PC-3 (cell line): ENCODE measurements around the gene REEP3.

ENCODE experiments used
- CTCF ChIP-seq: fragments of 300-600 bp; sonication (generic); conservative IDR thresholded peaks from 2 replicates; pipeline ENCODE4 v1.5.1; 2017; ENCODE audit warnings: antibody characterized with exemption, low read depth, mild to moderate bottlenecking, low read length
- EZH2 ChIP-seq: fragments of 300-600 bp; sonication (generic); IDR thresholded peaks from one replicate; pipeline ENCODE4 v1.6.1; 2017; ENCODE audit warnings: antibody characterized with exemption, mild to moderate bottlenecking, low read length; ENCODE audit not compliant: unreplicated experiment

DNA sequence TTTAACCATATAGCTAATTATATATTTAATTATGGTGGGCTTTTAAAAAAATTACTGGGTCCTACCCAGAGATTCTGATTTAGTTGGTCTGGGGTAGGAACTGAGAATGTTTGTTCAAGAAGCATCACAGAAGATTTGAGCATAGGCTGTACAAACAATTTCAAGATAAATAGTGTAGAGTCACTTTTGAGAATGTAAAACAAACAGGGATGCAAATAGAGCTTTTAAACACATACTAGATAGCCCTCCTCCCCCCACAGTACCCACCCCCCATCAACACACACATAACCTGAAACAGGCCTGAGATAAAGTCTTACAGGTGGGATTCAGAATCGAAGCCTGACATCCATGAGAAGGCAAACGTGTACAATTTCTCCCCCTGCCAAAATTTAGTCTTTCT is 15.6 kb upstream of the REEP3 start:
- no peak for TF ChIP-seq CTCF
- no peak for TF ChIP-seq EZH2
